ACC112 (cell line): ENCODE data around the gene RINT1.

Source experiments
- H2AFZ ChIP-seq: fragments of 200-600 bp; sonication (generic); one replicate; pipeline ENCODE4 v1.6.0; 2017; ENCODE audit warnings: antibody characterized with exemption, low read length; ENCODE audit not compliant: unreplicated experiment
- H3K27ac ChIP-seq: fragments of 200-600 bp; sonication (generic); 2 replicates; pipeline ENCODE4 v1.5.1; 2014; ENCODE audit warnings: low read depth, mild to moderate bottlenecking, antibody characterized with exemption, low read length, moderate library complexity
- H3K27me3 ChIP-seq: fragments of 200-600 bp; sonication (generic); 2 replicates; pipeline ENCODE4 v1.6.1; 2014; ENCODE audit warnings: mild to moderate bottlenecking, antibody characterized with exemption, low read length, moderate library complexity, mixed read lengths; ENCODE audit not compliant: insufficient read depth
- H3K36me3 ChIP-seq: fragments of 200-600 bp; sonication (generic); 2 replicates; pipeline ENCODE4 v1.6.1; 2016; ENCODE audit warnings: mild to moderate bottlenecking, antibody characterized with exemption, low read length, moderate library complexity, mixed read lengths; ENCODE audit not compliant: insufficient read depth
- H3K4me1 ChIP-seq: fragments of 200-600 bp; sonication (generic); one replicate; pipeline ENCODE4 v1.6.1; 2016; ENCODE audit warnings: low read length, mixed read lengths; ENCODE audit not compliant: insufficient read depth, unreplicated experiment, control insufficient read depth
- H3K4me3 ChIP-seq: fragments of 200-600 bp; sonication (generic); 2 replicates; pipeline ENCODE4 v1.5.1; 2014; ENCODE audit warnings: mild to moderate bottlenecking, low read depth, low read length
- H3K79me2 ChIP-seq: fragments of 200-600 bp; sonication (generic); one replicate; pipeline ENCODE4 v1.6.0; 2016; ENCODE audit warnings: low read length; ENCODE audit not compliant: control insufficient read depth, unreplicated experiment, insufficient read depth

The RINT1 gene

DNA sequence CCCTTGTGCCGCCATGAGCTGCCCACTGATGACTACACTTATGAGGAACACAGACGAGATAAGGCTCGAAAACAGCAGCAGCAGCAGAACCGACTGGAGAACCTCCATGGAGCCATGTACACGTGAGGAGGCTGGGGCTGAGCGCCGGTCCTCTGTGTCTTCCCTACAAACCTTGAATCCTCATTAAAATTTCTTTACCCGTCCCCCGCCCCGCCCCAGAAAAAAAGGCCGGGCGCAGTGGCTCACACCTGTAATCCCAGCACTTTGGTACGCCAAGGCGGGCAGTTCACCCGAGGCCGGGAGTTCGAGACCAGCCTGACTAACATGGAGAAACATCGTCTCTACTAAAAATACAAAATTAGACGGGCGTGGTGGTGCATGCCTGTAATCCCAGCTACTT is 1.5 kb upstream of the RINT1 start:
- no peaks in the 10 kb centered on the region for H3K27me3 ChIP-seq
- H2AFZ ChIP-seq = no peak overlapping the region
- H3K36me3 ChIP-seq = peaks cover 1% of the 10 kb centered on the region; the same call in 1 of the 2 replicates
- no peak overlapping the region for H3K27ac ChIP-seq
- H3K4me3 ChIP-seq = no peak overlapping the region
- H3K79me2 ChIP-seq = peaks cover 22% of the 10 kb centered on the region
- peaks cover 13% of the 10 kb centered on the region for H3K4me1 ChIP-seq

DNA sequence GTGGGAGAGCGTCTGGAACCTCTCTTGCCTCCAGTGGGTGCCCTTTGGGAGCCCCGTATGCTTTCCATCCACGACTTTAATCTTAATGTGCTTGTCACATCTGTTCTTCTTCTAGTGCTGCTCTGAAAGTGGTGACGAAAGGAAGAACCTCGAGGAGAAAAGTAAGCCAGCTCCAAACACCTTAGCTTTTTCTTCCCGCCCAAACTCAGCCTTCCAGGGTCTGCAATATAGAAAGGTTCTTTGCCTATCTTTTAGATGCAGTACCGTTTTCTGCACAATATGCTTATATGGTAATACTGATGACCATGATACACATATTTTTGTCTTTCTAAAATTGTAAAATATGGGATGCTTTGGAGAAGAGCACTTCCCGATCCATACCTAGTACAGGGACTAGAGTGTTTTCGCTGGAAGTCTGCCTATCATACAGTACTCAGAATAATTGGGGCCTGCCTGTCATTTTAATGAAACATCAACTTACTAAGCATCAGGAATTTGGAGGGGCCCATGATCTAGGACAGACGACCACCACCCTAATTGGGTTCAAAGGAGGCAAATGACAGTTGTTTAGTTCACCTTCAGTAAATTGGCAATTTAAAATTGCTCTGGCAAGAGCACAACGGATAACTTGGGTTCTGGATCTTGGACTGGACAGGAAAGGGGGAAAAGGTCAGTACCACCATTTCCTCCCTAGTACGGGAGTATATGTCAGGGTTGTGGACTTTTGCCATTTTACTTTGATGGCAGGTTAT is 884 bp downstream of the RINT1 start:
- H3K4me1 ChIP-seq = peaks cover 13% of the 10 kb centered on the region
- peaks cover 22% of the 10 kb centered on the region for H3K79me2 ChIP-seq
- H3K27ac ChIP-seq = no peak overlapping the region
- H3K36me3 ChIP-seq = peaks cover 6% of the 10 kb centered on the region; the same call in 1 of the 2 replicates
- H2AFZ ChIP-seq = peak overlapping the region; percentile 94
- H3K4me3 ChIP-seq = peak overlapping the region; percentile 89
- no peaks in the 10 kb centered on the region for H3K27me3 ChIP-seq

DNA sequence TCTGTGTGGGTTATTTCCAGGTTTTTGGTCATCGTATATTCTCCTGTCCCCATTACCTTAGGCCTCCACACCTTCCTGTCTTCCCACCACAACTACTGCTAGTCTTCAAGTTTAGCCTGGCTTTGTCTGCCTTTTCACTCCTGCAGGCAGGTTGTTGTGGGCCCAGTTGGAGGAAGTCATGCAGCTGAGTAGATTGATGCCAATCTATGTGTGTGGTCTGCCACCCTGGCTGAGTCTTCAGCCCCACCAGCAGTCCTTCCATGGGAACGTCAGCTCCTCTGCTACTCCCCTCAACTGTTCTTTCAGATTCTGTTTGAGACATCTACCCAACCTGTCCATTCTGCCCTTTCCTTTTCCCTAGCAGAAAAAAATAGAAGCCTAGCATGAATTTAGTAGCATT is 6.3 kb downstream of the RINT1 start:
- Histone ChIP-seq H3K79me2 (peaks cover 9% of the 10 kb centered on the region), H3K4me3 (no peak overlapping the region), H2AFZ (no peak overlapping the region), H3K36me3 (peaks cover 25% of the 10 kb centered on the region), H3K4me1 (peaks cover 9% of the 10 kb centered on the region), H3K27ac (no peak overlapping the region), H3K27me3 (no peaks in the 10 kb centered on the region)

DNA sequence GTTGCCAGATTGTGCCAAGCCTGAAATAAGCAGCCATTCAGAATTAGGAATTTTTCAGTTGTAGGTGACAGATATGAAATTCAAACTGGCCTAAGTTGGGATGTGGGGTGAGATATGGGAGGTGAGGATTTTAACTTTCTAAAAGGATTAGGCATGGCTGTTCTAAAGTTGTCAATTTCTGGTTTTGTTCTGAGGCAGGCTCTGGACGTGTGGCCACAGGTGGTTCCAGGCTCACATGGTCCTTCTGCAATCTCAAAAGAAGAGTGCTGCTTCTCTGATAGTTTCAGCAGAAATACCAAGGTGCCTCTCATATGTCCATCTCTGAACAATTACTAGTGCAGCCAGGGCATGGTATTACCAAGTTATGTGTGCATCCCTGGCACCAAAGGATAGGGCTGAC is 27.9 kb downstream of the RINT1 start:
- H3K27ac ChIP-seq = no peak overlapping the region
- no peak overlapping the region for H3K4me3 ChIP-seq
- no peaks in the 10 kb centered on the region for H3K4me1 ChIP-seq
- H3K36me3 ChIP-seq = peaks cover 23% of the 10 kb centered on the region
- H3K79me2 ChIP-seq = no peaks in the 10 kb centered on the region
- H3K27me3 ChIP-seq = no peaks in the 10 kb centered on the region
- H2AFZ ChIP-seq = no peak overlapping the region

DNA sequence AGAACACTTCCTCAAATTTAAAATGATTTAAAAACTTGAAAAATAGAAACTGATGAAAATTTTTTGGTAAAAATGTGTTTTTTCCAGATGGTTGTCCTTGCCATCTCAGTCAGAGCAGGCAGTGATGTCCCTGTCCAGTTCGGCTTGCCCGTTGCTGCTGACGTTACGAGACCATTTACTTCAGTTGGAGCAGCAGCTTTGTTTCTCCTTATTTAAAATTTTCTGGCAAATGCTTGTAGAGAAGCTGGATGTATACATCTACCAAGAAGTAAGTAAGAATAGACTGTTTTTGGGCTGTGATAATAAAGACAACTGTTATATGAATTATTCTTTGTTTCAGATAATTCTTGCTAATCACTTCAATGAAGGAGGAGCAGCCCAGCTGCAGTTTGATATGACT is 33.2 kb downstream of the RINT1 start:
- peaks cover 23% of the 10 kb centered on the region for H3K36me3 ChIP-seq
- H3K27ac ChIP-seq = no peak overlapping the region
- H2AFZ ChIP-seq = no peak overlapping the region
- no peak overlapping the region for H3K4me3 ChIP-seq
- no peaks in the 10 kb centered on the region for H3K27me3 ChIP-seq
- H3K79me2 ChIP-seq = no peaks in the 10 kb centered on the region
- H3K4me1 ChIP-seq = no peaks in the 10 kb centered on the region

DNA sequence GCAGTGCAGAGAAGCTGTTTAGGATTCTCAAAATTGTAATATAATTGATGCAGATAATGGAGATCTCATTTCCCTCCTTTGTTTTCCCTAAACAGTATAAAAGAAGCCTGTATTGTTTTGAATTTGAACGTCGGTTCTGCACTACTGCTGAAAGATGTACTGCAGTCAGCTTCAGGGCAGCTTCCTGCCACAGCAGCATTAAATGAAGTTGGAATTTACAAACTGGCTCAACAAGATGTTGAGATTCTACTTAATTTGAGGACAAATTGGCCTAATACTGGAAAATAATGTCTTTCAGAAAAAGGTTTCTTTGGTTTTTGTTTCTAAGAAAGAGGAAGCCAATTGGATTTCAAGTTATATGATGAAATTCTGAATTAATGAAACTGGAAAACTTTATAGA is 35.0 kb downstream of the RINT1 start:
- Histone ChIP-seq H3K27me3 (no peaks in the 10 kb centered on the region), H3K36me3 (peaks cover 21% of the 10 kb centered on the region), H3K4me1 (no peaks in the 10 kb centered on the region), H3K4me3 (no peak overlapping the region), H3K27ac (no peak overlapping the region), H3K79me2 (no peaks in the 10 kb centered on the region), H2AFZ (no peak overlapping the region)

DNA sequence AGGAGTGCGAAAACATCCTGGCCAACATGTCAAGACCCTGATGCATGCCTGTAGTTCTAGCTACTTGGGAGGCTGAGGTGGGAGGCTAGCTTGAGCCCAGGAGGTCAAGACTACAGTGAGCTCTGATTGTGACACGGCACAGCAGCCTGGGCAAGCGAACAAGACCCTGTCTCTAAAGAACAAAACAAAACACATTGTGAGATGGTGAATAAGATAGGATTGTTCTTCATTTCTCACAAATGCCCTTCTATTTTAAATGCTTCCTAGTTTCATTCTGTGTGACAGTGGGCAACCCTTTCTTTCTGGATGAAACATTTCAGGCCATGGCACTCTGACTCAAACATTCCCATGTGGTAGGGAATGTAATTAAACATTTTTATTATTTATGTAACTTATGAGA is 35.8 kb downstream of the RINT1 start:
- H3K36me3 ChIP-seq = peaks cover 21% of the 10 kb centered on the region
- H3K27me3 ChIP-seq = no peaks in the 10 kb centered on the region
- no peaks in the 10 kb centered on the region for H3K4me1 ChIP-seq
- no peak overlapping the region for H2AFZ ChIP-seq
- H3K79me2 ChIP-seq = no peaks in the 10 kb centered on the region
- no peak overlapping the region for H3K27ac ChIP-seq
- no peak overlapping the region for H3K4me3 ChIP-seq

DNA sequence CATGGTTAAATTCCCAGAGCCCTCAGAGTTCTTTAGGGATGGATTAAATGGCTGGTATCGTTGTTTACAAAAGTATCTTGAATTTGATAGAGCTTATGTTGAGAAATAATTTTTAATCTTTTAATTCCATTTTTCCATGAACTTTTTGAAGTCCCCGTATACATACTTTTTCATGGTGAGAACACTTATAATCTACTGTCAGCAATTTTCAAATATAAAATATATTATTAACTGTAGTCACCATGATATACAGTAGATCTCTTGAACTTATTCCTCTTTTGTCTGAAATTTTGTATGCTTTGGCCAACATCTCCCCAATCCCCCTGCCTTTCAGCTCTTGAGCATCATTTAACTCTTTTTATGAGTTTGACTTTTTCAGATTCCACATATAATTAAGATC is 39.9 kb downstream of the RINT1 start:
- Histone ChIP-seq H3K4me3 (no peak overlapping the region), H3K27me3 (no peaks in the 10 kb centered on the region), H2AFZ (no peak overlapping the region), H3K36me3 (peaks cover 4% of the 10 kb centered on the region; the same call in 1 of the 2 replicates), H3K79me2 (no peaks in the 10 kb centered on the region), H3K27ac (no peak overlapping the region), H3K4me1 (no peaks in the 10 kb centered on the region)

DNA sequence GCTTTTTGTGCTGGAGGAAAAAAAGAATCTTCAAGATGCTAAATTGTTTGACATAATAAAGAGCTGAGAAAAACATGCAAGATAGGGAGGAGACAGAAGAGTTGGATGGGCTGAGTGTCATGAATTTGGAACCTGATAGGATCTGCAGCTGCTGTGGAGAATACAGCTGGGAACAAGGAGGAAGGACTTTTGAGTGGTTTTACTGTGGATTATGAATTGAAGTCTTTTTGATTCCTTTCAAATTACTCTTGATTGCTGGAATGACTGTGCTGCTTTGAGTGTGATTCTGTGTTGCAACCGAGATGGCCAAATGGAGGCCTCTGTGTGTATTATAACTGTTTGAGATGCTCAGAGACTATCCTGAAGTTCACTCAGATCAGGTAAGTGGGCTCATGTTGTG is 45.2 kb downstream of the RINT1 start:
- H3K4me3 ChIP-seq = no peak overlapping the region
- no peak overlapping the region for H2AFZ ChIP-seq
- no peaks in the 10 kb centered on the region for H3K4me1 ChIP-seq
- no peaks in the 10 kb centered on the region for H3K36me3 ChIP-seq
- H3K27ac ChIP-seq = no peak overlapping the region
- H3K27me3 ChIP-seq = no peaks in the 10 kb centered on the region
- no peaks in the 10 kb centered on the region for H3K79me2 ChIP-seq

DNA sequence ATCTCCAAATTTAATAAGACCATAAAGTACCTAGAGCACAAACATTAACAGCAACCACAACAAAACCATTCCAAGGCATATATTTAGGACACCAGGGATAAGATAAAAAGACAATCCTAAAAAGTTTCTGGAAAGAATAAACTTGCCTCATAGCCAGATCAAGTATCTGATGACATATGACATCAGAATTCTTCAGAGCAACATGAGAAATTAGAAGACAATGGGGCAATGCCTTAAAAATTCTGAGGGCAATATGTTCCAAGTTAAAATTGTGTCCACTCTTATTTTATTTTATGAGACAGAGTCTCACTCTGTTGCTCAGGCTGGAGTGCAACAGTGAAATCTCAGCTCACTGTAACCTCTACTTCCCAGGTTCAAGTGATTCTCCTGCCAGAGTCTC is 46.5 kb downstream of the RINT1 start:
- no peak overlapping the region for H3K27ac ChIP-seq
- no peak overlapping the region for H3K4me3 ChIP-seq
- no peaks in the 10 kb centered on the region for H3K79me2 ChIP-seq
- H2AFZ ChIP-seq = no peak overlapping the region
- H3K4me1 ChIP-seq = no peaks in the 10 kb centered on the region
- H3K36me3 ChIP-seq = no peaks in the 10 kb centered on the region
- no peaks in the 10 kb centered on the region for H3K27me3 ChIP-seq

DNA sequence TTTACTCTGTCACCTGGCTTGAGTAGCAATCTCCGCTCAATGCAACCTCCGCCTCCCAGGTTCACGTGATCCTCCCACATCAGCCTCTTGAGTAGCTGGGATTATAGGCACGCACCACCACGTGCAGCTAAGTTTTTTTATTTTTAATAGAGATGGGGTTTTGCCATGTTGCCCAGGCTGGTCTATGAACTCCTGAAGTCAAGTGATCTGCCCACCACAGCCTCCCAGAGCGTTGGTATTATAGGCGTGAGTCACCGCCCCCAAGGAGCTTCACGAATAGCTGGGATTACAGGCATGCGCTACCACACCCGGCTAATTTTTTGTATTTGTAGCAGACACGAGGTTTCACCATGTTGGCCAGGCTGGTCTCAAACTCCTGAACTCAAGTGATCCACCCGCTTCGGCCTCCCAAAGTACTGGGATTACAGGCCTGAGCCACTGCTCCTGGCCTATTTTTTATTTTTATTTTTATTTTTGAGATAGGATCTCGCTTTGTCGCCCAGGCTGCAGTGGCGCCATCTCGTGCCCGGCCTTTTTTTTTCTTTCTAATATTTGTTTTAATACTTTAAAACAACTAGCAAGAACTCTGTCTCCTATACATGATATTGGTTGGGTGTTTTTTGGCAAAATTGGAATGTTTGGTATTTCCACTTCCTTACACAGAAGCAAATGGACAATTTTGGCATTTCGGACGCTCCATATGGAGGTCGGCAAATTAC is 48.2 kb downstream of the RINT1 start:
- no peak overlapping the region for H3K4me3 ChIP-seq
- no peaks in the 10 kb centered on the region for H3K36me3 ChIP-seq
- no peak overlapping the region for H2AFZ ChIP-seq
- no peaks in the 10 kb centered on the region for H3K79me2 ChIP-seq
- H3K27me3 ChIP-seq = no peaks in the 10 kb centered on the region
- H3K4me1 ChIP-seq = no peaks in the 10 kb centered on the region
- H3K27ac ChIP-seq = no peak overlapping the region
